Ramos (cell line): ENCODE measurements around the gene SEPTIN3.

ENCODE experiments used
- in situ Hi-C: fragments of 300-500 bp; cut with MboI; formaldehyde crosslinking; loops from one replicate; pipeline ENCODE4 v1.14.3; 2022; ENCODE audit warnings: low sequenced_read_pairs; ENCODE audit not compliant: unreplicated experiment

The SEPTIN3 gene

GRCh38 chr22:41969110-41969646 lies at the start of gene SEPTIN3:
Gene SEPTIN3 (plus strand): TSS chr22:41969443. CDS start chr22:41971493, 2,050 bp downstream.
- in situ Hi-C loops: loop anchor here (10.0 kb wide), 2 partner anchors 146 to 466 kb away; partner anchors contain the start of gene NFAM1

- in situ Hi-C loops: no loop called here
Observed at GRCh38 chr22:41920271-41920976, 48.8 kb upstream of the SEPTIN3 start.

DNA sequence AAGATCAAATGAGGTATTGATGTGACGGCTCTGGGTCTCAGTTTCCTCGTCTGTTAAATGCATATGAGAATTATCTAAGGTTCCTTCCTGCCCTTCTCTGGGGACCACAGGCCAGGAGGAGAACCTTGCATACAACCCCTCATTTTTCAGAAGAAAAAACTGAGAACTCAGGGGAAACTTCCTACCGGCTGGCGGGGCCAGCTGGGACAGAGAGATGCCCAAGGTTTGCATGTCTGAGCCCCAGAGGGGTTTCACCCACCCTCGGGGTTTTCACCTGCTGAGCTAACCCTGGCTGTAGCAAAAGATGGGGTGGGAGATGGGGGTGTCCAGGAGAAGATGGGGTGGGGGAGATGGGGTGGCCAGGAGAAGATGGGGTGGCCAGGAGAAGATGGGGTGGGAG lies 46.9 kb upstream of the SEPTIN3 start:
- in situ Hi-C loops: no loop called here

DNA sequence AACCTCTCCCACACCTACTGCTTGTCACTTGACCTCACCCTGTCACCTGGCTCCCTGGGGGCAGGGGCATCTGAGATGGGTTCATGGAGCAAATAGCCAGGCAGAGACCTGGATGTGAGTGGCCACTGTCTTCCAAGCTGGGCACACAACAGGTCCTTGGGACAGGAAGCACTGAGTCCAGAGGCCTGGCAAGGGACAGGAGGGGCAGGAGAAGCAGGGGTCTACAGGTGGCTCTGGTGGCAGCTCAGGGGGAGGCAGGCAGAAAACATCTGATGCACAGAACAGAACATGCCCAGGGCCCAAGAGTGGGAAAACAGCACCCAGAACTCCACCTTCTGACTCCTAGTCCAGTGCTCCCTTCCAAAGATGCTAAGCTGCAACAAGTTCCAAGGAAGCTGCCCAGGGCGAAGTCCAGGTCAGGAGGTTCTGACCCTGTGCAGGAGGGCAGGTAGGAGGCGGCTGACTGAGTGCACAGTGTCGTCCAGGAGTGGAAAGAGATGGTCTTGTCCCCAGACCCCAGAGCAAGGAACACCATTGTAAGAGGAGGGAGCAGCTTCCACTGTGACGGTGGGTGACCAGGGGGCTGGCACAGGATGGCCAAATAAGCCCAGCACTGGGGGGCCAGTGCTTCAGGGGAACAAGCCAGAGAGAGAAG lies 46.2 kb upstream of the SEPTIN3 start:
- in situ Hi-C loops: no loop called here

DNA sequence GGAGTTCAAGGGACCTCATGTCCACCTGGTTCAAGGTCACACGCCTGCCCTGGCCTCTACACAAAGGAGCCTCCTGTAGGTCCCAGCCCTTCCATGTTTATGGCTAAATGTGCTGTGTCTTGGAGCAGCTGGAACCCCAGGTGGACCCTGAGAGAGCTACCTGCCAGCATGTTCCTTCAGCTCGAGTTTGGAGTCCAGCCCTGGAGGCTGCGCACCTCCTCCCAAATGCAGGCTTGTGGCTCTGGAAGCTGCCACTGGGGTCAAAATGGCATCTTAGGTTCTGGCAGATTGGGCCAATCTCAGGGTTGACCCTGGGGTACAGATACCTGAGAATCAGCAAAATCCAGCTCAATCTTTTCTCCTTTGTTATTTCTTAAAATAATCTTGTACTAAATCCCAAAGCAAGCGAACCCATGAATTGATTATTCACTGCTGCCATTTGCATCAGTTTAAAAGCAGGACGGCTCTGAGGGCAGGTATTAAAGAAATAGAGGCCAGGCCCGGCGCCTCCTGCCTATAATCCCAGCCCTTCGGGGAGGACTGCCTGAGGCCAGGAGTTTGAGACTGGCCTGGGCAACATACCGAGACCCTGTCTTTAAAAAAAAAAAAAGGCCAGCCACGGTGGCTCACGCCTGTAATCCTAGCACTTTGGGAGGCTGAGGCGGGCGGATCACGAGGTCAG lies 45.5 kb upstream of the SEPTIN3 start:
- in situ Hi-C loops: no loop called here

- in situ Hi-C loops: no loop called here
Observed at GRCh38 chr22:41925783-41926460, 43.3 kb upstream of the SEPTIN3 start.

GRCh38 chr22:41927813-41928212 lies 41.4 kb upstream of the SEPTIN3 start:
- in situ Hi-C loops: no loop called here

DNA sequence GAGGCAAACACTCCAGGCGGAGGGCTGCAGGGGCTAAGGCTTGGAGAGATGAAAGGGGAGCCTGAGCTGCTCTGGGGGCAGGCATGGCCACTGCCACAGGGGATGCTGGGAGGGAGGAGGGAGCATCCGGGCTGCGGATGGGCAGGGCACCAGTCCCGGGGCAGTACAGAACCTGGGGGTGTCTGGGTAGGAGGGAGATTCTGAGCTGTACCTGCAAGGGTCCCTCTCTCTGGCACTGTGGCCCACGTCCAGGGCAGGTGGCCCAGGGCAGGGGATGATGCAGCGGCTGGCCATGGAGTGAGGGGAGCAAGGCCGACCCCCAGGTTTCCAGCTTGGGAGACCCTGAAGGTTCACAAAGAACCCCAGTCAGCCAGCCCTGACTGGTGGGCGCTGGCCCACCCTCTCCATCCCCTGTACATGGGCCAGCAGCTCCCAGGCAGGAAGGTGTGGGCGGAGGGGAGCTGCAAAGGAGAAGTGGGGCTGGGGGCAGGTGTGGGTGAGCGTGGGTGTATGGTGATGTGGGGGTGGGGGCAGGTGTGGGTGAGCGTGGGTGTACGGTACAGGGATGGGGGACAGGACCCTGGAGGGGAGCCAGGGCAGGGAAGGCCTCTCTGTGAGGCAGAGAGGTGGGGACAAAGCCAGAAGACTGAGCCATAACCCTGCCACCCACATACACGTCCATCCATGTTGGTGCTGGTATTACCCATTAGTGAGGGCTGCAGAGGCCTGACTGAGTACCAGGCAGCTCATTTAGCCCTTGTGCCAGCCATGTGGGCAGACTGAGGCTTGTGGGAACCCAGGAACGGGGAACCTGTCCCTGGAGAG lies 40.4 kb upstream of the SEPTIN3 start:
- in situ Hi-C loops: no loop called here

- in situ Hi-C loops: no loop called here
Observed at GRCh38 chr22:41929418-41929810, 39.8 kb upstream of the SEPTIN3 start.

DNA sequence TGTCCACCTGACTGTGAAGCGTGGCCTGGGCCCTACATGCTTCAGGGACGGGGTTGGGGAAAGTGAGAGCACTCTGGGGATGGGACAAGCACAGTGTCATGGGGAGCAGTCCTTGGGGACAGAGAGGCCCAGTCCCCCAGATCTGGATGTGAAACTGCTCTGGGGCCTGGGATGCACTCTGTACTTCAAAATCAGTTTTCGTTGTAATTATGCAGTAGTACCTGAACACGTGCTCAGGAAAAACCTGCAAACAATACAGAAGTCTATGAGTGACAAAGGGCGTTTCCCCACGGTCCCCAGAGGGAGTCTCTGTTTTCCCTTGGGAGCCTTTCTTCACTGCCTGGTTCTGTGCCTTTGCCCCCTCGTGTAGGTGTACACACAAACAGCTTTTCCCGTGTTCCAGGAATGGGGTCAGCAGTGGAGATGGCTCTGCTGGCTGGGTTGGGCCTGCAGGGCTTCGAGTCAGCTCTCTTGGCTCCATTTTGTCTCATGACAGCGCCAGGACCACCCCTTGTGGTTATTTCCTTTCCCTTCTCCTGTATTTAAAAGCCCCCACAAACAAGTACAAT lies 37.5 kb upstream of the SEPTIN3 start:
- in situ Hi-C loops: no loop called here

- in situ Hi-C loops: no loop called here
Observed at GRCh38 chr22:41932353-41932752, 36.9 kb upstream of the SEPTIN3 start.

GRCh38 chr22:41933411-41934177 lies 35.6 kb upstream of the SEPTIN3 start:
- in situ Hi-C loops: no loop called here

GRCh38 chr22:41934284-41935014 lies 34.8 kb upstream of the SEPTIN3 start:
- in situ Hi-C loops: no loop called here

GRCh38 chr22:41935015-41935351 lies 34.3 kb upstream of the SEPTIN3 start:
- in situ Hi-C loops: no loop called here

- in situ Hi-C loops: no loop called here
Observed at GRCh38 chr22:41935509-41935908, 33.7 kb upstream of the SEPTIN3 start.

DNA sequence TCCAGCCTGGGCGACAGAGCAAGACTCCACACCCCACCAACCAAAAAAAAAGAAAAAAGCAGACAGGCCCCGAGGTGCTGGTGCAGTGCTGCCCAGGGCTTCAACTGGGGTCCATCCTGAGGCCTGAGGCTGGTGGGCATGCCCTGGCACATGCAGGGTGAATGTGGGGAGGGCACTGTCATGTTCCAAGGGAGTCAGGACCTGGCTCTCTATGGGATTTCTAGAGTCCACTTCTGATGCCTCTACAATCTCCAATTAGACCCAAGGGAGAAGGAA lies 32.4 kb upstream of the SEPTIN3 start:
- in situ Hi-C loops: no loop called here

- in situ Hi-C loops: loop anchor here (5.0 kb wide), 1 partner anchor 243 kb away; the partner anchor contains the start of gene MEI1
Observed at GRCh38 chr22:41939981-41940831, 29.0 kb upstream of the SEPTIN3 start.
